ENCODE measurements around the gene TCTN3. TPM values are rescaled to one million over a fixed set of nuclear protein-coding genes. Genes with fewer than 3 reads are reported as not detected.
A peak's percentile ranks its signal among the peaks of the same experiment; 100 is the strongest.

The TCTN3 gene
- total RNA-seq, 4 donors from 2014 or later, result 18.3 to 26.2 (median 22.7) TPM

GRCh38 chr10:95663496-95663895 is 30.2 kb downstream of the TCTN3 start:
- Histone ChIP-seq H3K36me3 (peaks cover 22% of the 10 kb centered on the region), H3K27me3 (no peaks in the 10 kb centered on the region), H3K4me3 (no peak overlapping the region), H3K4me1 (peaks cover 3% of the 10 kb centered on the region), H3K9me3 (no peaks in the 10 kb centered on the region), H3K27ac (no peak overlapping the region)
- 14% methylated on average over 1 of the region's 1 CpG for WGBS
- TF ChIP-seq POLR2AphosphoS5 (IDR thresholded peaks at IDR 0.05), result no peak
- no peak for TF ChIP-seq CTCF (IDR thresholded peaks at IDR 0.05)
- no peak for TF ChIP-seq EP300 (IDR thresholded peaks at IDR 0.05)
- TF ChIP-seq POLR2A (IDR thresholded peaks at IDR 0.05), result no peak
- DNase-seq (ENCODE audit: low spot score in 2 of 2), result no peak

GRCh38 chr10:95661818-95662217 is 31.9 kb downstream of the TCTN3 start:
- 100% methylated on average over 1 of the region's 1 CpG for WGBS
- Histone ChIP-seq H3K27me3 (no peaks in the 10 kb centered on the region), H3K9me3 (no peaks in the 10 kb centered on the region), H3K4me3 (no peak overlapping the region), H3K36me3 (peaks cover 22% of the 10 kb centered on the region), H3K4me1 (peaks cover 7% of the 10 kb centered on the region), H3K27ac (no peak overlapping the region)
- DNase-seq (ENCODE audit: low spot score in 2 of 2), result no peak
- TF ChIP-seq POLR2AphosphoS5 (IDR thresholded peaks at IDR 0.05) (no peak), EP300 (IDR thresholded peaks at IDR 0.05) (no peak), POLR2A (IDR thresholded peaks at IDR 0.05) (no peak), CTCF (IDR thresholded peaks at IDR 0.05) (no peak)

- Histone ChIP-seq H3K36me3 (peaks cover 12% of the 10 kb centered on the region), H3K9me3 (no peaks in the 10 kb centered on the region), H3K27me3 (no peaks in the 10 kb centered on the region), H3K4me3 (no peak overlapping the region), H3K27ac (no peak overlapping the region), H3K4me1 (peaks cover 17% of the 10 kb centered on the region)
- no peak for TF ChIP-seq POLR2AphosphoS5 (IDR thresholded peaks at IDR 0.05)
- no peak for TF ChIP-seq EP300 (IDR thresholded peaks at IDR 0.05)
- no peak for TF ChIP-seq POLR2A (IDR thresholded peaks at IDR 0.05)
- no peak for TF ChIP-seq CTCF (IDR thresholded peaks at IDR 0.05)
- no peak for DNase-seq (ENCODE audit: low spot score in 2 of 2)
Measured at GRCh38 chr10:95660283-95660682, 33.4 kb downstream of the TCTN3 start.

GRCh38 chr10:95657250-95657649 is 36.5 kb downstream of the TCTN3 start:
- 50% methylated on average over 1 of the region's 1 CpG for WGBS
- no peak for TF ChIP-seq POLR2AphosphoS5 (IDR thresholded peaks at IDR 0.05)
- TF ChIP-seq CTCF (IDR thresholded peaks at IDR 0.05), result no peak
- TF ChIP-seq POLR2A (IDR thresholded peaks at IDR 0.05), result no peak
- TF ChIP-seq EP300 (IDR thresholded peaks at IDR 0.05), result no peak
- Histone ChIP-seq H3K27me3 (no peaks in the 10 kb centered on the region), H3K9me3 (no peaks in the 10 kb centered on the region), H3K4me3 (peak overlapping the region; percentile 90), H3K4me1 (peaks cover 24% of the 10 kb centered on the region), H3K27ac (no peak overlapping the region), H3K36me3 (peaks cover 6% of the 10 kb centered on the region)
- no peak for DNase-seq (ENCODE audit: low spot score in 2 of 2)

GRCh38 chr10:95656291-95657164 is 37.2 kb downstream of the TCTN3 start, which contains the start of gene ALDH18A1:
TSS of gene ALDH18A1 (minus strand) at chr10:95656711. CDS start at chr10:95653377, 3,334 bp downstream.
- H3K27ac ChIP-seq, result peak within 1 kb of the TSS; percentile 44
- TF ChIP-seq EP300 (IDR thresholded peaks at IDR 0.05) (no peak), POLR2AphosphoS5 (IDR thresholded peaks at IDR 0.05) (peak in 1 of 3 donors; percentile 46), CTCF (IDR thresholded peaks at IDR 0.05) (no peak), POLR2A (IDR thresholded peaks at IDR 0.05) (no peak)
- H3K4me1 ChIP-seq, result peaks cover 24% of the 10 kb centered on the region
- no peaks in the 10 kb centered on the region for H3K9me3 ChIP-seq
- DNase-seq (ENCODE audit: low spot score in 2 of 2), result peak; percentile 93 to 95
- peak within 1 kb of the TSS; percentile 90 for H3K4me3 ChIP-seq
- H3K36me3 ChIP-seq, result peaks cover 12% of the 10 kb centered on the region
- WGBS, result under 1% methylated on average over 65 of the region's 83 CpGs
- H3K27me3 ChIP-seq, result no peaks in the 10 kb centered on the region

Data from suprapubic skin (tissue), 4 donors.